Stomach (tissue), 9 donors: ENCODE data around the gene MED10. TPM values are rescaled to one million over a fixed set of nuclear protein-coding genes. Genes with fewer than 3 reads are reported as not detected.

Experiments used
- DNase-seq, 2 donors: peaks; one replicate each; pipeline versions ENCODE4 v3.0.0 to v3.0.0-alpha.2; 2013 to 2019
- H3K27ac ChIP-seq, 5 donors: fragments of 200-600 bp in 4 of 5; sonication (generic) in 4 of 5; one replicate each; pipeline ENCODE4 v1.5.1; 2013 to 2019; ENCODE audit warnings: mild to moderate bottlenecking in 1 of 5, moderate library complexity in 1 of 5
- H3K27me3 ChIP-seq, 3 donors: fragments of 200-600 bp; sonication (generic); one replicate each; pipeline ENCODE4 v1.5.1; 2017 to 2019; ENCODE audit warnings: mixed run types in 1 of 3
- H3K36me3 ChIP-seq, 4 donors: fragments of 200-600 bp; sonication (generic); 1 replicate in 3 of 4; 2 replicates in 1 of 4; pipeline ENCODE4 v1.5.1; 2016 to 2019
- H3K4me1 ChIP-seq, 4 donors: fragments of 200-600 bp; sonication (generic); one replicate each; pipeline ENCODE4 v1.5.1; 2016 to 2019
- H3K4me3 ChIP-seq, 4 donors: fragments of 200-600 bp; sonication (generic) in 3 of 4; one replicate each; pipeline ENCODE4 v1.5.1; 2016 to 2019; ENCODE audit warnings: mild to moderate bottlenecking in 1 of 4
- H3K9me3 ChIP-seq, 4 donors: fragments of 200-600 bp; sonication (generic); one replicate each; pipeline ENCODE4 v1.5.1; 2016 to 2019
- CTCF ChIP-seq, 7 experiments: fragments of 450-650 bp in 4 of 7; fragments of 200-600 bp in 3 of 7; sonication (generic) in 3 of 7; IDR thresholded peaks; one replicate each; pipeline ENCODE4 v1.5.1; 2016 to 2019; ENCODE audit warnings: antibody characterized with exemption in 7 of 7, control low read depth in 2 of 7, mild to moderate bottlenecking in 1 of 7
- EP300 ChIP-seq: sonication (generic); formaldehyde crosslinking; IDR thresholded peaks from one replicate; pipeline ENCODE4 v1.6.1; 2017; ENCODE audit warnings: antibody characterized with exemption
- POLR2A ChIP-seq, 4 donors: fragments of 450-650 bp; IDR thresholded peaks; one replicate each; pipeline ENCODE4 v1.6.1; 2016; ENCODE audit warnings: antibody characterized with exemption in 4 of 4, control low read depth in 2 of 4, mild to moderate bottlenecking in 1 of 4, moderate library complexity in 1 of 4
- POLR2AphosphoS5 ChIP-seq, 3 donors: sonication (generic); formaldehyde crosslinking; IDR thresholded peaks; one replicate each; pipeline ENCODE4 v1.6.1; 2016; ENCODE audit warnings: antibody characterized with exemption in 3 of 3
- WGBS, 5 donors: extraction: QIAGEN DNeasy Blood & Tissue Kit in 3 of 5; methylation state at CpG; one replicate each; pipeline versions ENCODE4 v1.1.5 to v1.1.7; 2013 to 2018; 5-methylcytosine and 5-hydroxymethylcytosine counted together
- intact Hi-C: fragments of 100-400 bp; cut with DNase I; formaldehyde crosslinking; loops from one replicate; pipeline ENCODE4 v1.15.1; 2023; ENCODE audit warnings: low total_unique reads
- polyA plus RNA-seq, 3 donors: library from polyadenylated mRNA; stranded (reverse); fragments of 200-250 nt; gene quantifications; one replicate each; pipeline ENCODE4 v1.2.3, GENCODE V29; 2013
- total RNA-seq, 5 donors: library from RNA; depleted of rRNA; stranded (reverse); fragments of >200 nt; gene quantifications; one replicate each; pipeline versions ENCODE4 v1.1.0 to v1.2.3, GENCODE V29; 2014 to 2016
- donor health status: healthy with polysubstance abuse.
- donor health status: Bipolar disorder and iron deficiency.
- donor health status: healthy.

Gene MED10
- total and polyA plus RNA-seq, 8 donors, result 17.5 to 104 (median 34.3) TPM

- intact Hi-C loops, result no loop called here
- WGBS, 5 donors, result 69 to 79% (median 77%) methylated on average over 8 of the region's 8 CpGs
- DNase-seq, result no peak
Observed at GRCh38 chr5:6408627-6409446, 30.5 kb upstream of the MED10 start.

GRCh38 chr5:6408260-6408596, 29.9 kb upstream of the MED10 start:
- 63 to 76% (median 70%) methylated on average over 5 of the region's 5 CpGs for WGBS, 5 donors

More at GRCh38 chr5:6408627-6409446, 30.5 kb upstream of the MED10 start:
- H3K27ac ChIP-seq, result no peak overlapping the region
- no peaks in the 10 kb centered on the region for H3K27me3 ChIP-seq
- no peaks in the 10 kb centered on the region for H3K4me1 ChIP-seq
- TF ChIP-seq POLR2AphosphoS5 (IDR thresholded peaks at IDR 0.05) (no peak), EP300 (no peak), POLR2A (IDR thresholded peaks at IDR 0.05) (no peak), CTCF (IDR thresholded peaks at IDR 0.05) (no peak)
- no peaks in the 10 kb centered on the region for H3K36me3 ChIP-seq
- no peak overlapping the region for H3K4me3 ChIP-seq
- H3K9me3 ChIP-seq, result no peaks in the 10 kb centered on the region

DNA sequence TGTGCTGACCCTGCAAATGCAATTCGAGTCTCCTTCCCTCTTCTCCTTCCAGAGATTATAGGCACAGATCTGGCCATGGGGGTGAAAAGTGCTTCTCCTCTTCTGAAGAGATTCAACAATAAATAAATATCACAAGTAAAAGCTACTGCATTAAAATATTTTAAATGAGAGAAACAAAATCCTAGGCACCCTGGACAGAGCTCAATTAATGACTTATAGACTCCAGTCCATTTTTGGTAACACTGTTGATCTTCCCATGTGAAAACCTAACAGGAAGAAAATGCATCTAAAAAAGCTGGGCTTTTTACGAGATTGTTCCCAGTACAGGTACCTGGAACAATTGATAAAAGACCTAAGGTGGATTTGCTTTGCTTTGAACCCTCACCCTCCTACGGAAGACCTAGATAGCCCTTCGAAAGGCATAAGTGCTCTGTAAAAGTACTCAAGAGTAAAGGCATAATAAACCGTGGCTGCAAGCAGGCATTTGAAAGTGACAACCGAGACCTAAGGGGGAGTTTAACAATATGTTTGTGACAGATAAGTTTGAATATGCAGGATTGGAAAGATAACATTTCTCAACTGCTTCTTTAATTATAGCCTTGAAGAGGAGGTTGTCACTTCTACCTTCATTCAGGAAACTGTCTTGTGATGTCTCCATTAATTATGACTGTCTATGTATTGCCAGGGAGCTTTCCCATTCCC, 29.4 kb upstream of the MED10 start:
- no peak overlapping the region for H3K27ac ChIP-seq
- no peak for TF ChIP-seq POLR2AphosphoS5 (IDR thresholded peaks at IDR 0.05)
- no peak for TF ChIP-seq EP300
- TF ChIP-seq POLR2A (IDR thresholded peaks at IDR 0.05), result no peak
- no peak for TF ChIP-seq CTCF (IDR thresholded peaks at IDR 0.05)

More at GRCh38 chr5:6408260-6408596, 29.9 kb upstream of the MED10 start:
- no peaks in the 10 kb centered on the region for H3K36me3 ChIP-seq
- H3K4me3 ChIP-seq, result no peak overlapping the region
- no peaks in the 10 kb centered on the region for H3K9me3 ChIP-seq
- TF ChIP-seq POLR2A (IDR thresholded peaks at IDR 0.05), result no peak
- TF ChIP-seq EP300, result no peak
- TF ChIP-seq POLR2AphosphoS5 (IDR thresholded peaks at IDR 0.05), result no peak
- TF ChIP-seq CTCF (IDR thresholded peaks at IDR 0.05), result no peak
- no peaks in the 10 kb centered on the region for H3K27me3 ChIP-seq
- no peak for DNase-seq
- H3K4me1 ChIP-seq, result no peaks in the 10 kb centered on the region
- intact Hi-C loops, result no loop called here
- no peak overlapping the region for H3K27ac ChIP-seq

DNA sequence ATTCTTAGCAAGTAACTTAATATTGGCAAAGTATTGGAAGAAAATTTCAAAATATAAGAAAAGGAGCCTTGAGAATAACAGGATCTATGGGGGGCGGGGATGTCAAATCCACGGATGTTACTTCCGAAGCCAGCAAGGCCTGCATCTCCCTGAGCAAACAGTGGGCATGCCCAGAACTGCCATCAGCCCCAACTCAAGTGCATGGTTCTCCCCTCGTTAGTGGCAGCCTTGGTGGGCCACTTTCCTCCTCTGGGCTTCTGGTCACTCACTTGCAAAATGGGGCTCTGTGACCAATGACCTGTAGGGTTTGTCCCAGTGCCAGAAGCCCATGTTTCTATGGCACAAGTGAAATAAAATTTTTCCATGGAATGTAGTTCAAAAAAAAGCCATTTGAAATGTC, 27.2 kb upstream of the MED10 start:
- DNase-seq, result no peak
- no peaks in the 10 kb centered on the region for H3K9me3 ChIP-seq
- no peak for TF ChIP-seq EP300
- TF ChIP-seq CTCF (IDR thresholded peaks at IDR 0.05), result no peak
- no peak for TF ChIP-seq POLR2A (IDR thresholded peaks at IDR 0.05)
- TF ChIP-seq POLR2AphosphoS5 (IDR thresholded peaks at IDR 0.05), result no peak
- WGBS, 5 donors, result 80 to 87% (median 83%) methylated on average over 4 of the region's 4 CpGs
- H3K27ac ChIP-seq, result no peak overlapping the region
- H3K36me3 ChIP-seq, result no peaks in the 10 kb centered on the region
- intact Hi-C loops, result no loop called here
- H3K27me3 ChIP-seq, result no peaks in the 10 kb centered on the region
- H3K4me3 ChIP-seq, result no peak overlapping the region
- H3K4me1 ChIP-seq, result no peaks in the 10 kb centered on the region

More for the DNA sequence above, 29.4 kb upstream of the MED10 start:
- H3K9me3 ChIP-seq, result no peaks in the 10 kb centered on the region
- no peak for DNase-seq
- H3K27me3 ChIP-seq, result no peaks in the 10 kb centered on the region
- WGBS, 5 donors, result 50 to 66% (median 56%) methylated on average over 6 of the region's 6 CpGs
- H3K4me1 ChIP-seq, result no peaks in the 10 kb centered on the region
- intact Hi-C loops, result no loop called here
- no peaks in the 10 kb centered on the region for H3K36me3 ChIP-seq
- no peak overlapping the region for H3K4me3 ChIP-seq
